Fibroblast of pulmonary artery (primary cell): ENCODE data around the gene RAB7B.
A peak's percentile ranks its signal among the peaks of the same experiment; 100 is the strongest.

Source experiments
- DNase-seq: peaks from one replicate; pipeline ENCODE4 v3.0.0-alpha.2; 2010; ENCODE audit warnings: low read depth
- H3K4me3 ChIP-seq: replicated peaks from 2 replicates; pipeline ENCODE4 v1.5.1; 2011; ENCODE audit warnings: low read depth, mild to moderate bottlenecking, control low read depth, low read length, moderate library complexity
- CTCF ChIP-seq: IDR thresholded peaks from 2 replicates; pipeline ENCODE4 v1.5.1; 2011; ENCODE audit warnings: mild to moderate bottlenecking, control low read depth, low read length, inconsistent platforms; ENCODE audit errors: missing control alignments

The RAB7B gene

GRCh38 chr1:206005234-206005633 is 2.0 kb upstream of the RAB7B start:
- no peak for DNase-seq
- no peak overlapping the region for H3K4me3 ChIP-seq
- TF ChIP-seq CTCF, result no peak

GRCh38 chr1:206004826-206005225 is 1.6 kb upstream of the RAB7B start:
- no peak for TF ChIP-seq CTCF
- DNase-seq, result no peak
- no peak overlapping the region for H3K4me3 ChIP-seq

- H3K4me3 ChIP-seq, result no peak overlapping the region
- TF ChIP-seq CTCF, result no peak
- no peak for DNase-seq
Observed at GRCh38 chr1:206003854-206004800, 932 bp upstream of the RAB7B start.

GRCh38 chr1:206002160-206002559 is 1.0 kb downstream of the RAB7B start:
- no peak overlapping the region for H3K4me3 ChIP-seq

GRCh38 chr1:206001476-206001888 is 1.7 kb downstream of the RAB7B start:
- no peak for TF ChIP-seq CTCF
- DNase-seq, result peak; percentile 94
- no peak overlapping the region for H3K4me3 ChIP-seq

More at GRCh38 chr1:206002160-206002559, 1.0 kb downstream of the RAB7B start:
- TF ChIP-seq CTCF, result no peak
- no peak for DNase-seq

GRCh38 chr1:206000641-206001339 is 2.4 kb downstream of the RAB7B start:
- no peak for DNase-seq
- H3K4me3 ChIP-seq, result no peak overlapping the region
- no peak for TF ChIP-seq CTCF
